NCI-H446 (cell line): ENCODE measurements around the gene GCG.

ENCODE experiments used
- DNase-seq, 2 experiments: peaks; one replicate each; lab custom pipeline; 2025; lab: John Stamatoyannopoulos, UW

Gene GCG

DNA sequence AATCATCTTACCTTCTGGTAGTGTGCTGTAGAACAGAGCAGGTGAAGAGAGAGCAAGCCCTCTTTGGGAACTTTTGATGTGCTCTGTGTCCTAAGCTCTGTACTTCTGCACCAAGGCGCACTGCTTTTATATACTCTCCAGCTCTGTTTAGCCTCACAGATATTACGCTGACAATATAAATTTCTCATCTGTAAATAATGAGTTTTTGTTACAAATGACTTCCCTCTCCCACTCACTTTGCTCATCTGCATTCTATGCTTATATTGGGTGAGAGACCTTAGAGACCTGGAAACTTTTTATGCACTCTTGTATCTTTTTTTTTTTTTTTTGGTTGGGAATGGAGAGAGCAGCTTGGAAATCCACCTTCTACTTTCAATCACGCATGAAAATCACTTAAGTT lies at the start of gene GCG:
Gene GCG (minus strand): TSS at position 101 of the 400 bp plus-strand sequence. CDS start 3,069 bp downstream, outside the sequence.
- DNase-seq, result no peak

DNA sequence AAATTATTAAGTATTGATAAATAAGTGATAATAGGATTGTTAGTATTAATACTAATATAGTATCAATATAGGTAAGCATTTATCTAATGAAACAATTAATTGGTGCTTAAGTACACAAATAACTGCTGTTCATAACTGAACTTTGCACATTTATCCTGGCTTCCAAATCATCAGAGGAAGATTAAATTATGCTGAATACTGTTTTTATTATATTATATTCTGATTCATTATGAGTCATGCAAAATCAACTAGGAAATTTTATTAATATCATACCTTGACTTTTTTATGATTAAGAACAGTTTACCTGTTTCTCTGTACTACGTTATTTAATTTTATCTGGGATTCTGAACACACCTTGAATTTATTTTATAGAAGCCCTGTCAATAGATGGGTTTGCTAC lies 48.6 kb upstream of the GCG start:
- DNase-seq, result no peak

DNA sequence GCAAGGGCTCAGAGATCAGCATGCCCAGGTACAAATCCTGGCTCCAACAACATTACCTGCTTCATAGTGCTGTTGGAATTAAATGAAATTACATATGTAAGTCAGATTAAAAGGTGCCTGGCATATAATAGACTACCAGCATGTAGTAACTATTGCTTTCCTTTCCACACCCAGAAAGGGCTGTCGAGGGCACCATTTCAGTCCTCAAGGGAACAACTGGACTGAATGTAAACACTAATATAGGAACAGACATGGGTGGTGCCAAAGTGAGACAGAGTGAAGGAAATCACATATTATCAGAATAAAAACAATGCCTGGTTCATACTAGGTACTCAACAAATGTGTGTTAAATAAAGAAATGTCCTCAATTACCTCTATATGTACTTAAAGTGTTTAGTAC lies 47.9 kb upstream of the GCG start:
- no peak for DNase-seq

DNA sequence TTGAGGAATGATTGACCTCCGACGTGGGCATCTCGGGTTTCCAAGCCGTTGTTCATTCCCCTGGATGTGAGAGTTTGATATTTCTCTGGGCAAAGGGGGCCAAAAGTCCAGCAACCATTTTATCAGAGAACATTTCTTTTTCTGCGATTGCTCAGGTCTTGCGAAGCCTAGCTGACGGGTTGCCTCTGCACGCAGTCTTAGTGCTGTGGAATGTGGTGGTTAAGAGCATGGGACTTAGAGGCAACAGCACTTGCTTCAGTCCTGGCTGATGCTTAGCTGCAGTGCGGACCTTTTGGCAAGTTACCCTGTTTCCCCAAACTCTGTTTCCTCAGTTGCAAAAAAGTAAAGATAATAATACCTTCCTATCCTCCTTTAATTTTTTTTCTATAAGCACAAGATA lies 46.2 kb upstream of the GCG start:
- no peak for DNase-seq

DNA sequence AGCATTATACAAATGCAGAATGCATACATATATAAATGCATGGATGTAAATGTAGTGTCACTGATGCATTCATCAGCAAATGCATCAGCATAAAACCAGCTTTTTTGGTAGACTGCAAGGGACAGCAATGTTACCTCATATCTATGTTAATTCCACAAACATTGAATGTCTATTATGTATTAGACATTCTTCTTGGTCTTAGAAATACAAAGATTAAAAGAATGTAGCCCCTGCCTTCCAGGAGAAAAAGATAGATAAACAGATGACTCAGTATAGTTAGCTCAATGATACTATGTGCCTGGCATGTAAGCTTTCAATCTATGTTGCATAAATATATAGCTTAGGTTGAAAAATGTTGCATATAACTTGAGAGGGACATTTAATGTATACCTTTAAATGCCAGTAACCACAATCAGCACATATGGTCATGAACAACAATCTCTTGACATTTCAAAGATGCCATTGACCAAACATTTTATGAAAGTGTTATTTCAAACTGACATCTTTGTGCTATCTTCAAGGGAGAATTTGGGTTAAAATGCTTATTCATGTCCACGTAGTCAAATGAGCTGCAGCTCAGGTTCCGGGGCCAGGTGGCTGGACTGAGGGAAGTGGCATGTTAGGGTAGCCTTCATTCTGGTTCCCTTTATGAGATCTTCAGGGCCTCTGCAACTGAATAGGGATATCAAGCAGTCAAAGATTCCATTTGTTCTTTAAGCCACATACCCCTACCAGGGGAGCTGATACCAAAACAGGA lies 45.2 kb upstream of the GCG start:
- no peak for DNase-seq

DNA sequence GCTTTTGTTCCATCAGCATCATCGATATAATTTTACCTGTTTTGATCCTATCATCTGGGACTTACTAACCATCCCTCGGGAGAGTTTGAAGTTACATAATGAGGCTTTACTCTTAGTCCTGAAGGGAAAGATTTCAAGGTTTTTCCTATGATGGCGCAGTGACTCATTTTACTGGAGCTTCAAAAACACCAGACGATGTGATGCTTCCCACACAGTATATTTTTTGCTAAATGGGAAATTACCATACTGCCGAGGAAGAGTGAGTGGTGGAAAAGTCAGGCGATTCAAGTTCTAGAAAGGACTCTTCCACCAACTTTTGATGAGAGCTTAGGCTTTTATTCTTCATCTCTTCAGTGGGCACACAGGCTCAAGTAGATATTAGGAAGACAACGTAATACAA lies 44.6 kb upstream of the GCG start:
- no peak for DNase-seq

DNA sequence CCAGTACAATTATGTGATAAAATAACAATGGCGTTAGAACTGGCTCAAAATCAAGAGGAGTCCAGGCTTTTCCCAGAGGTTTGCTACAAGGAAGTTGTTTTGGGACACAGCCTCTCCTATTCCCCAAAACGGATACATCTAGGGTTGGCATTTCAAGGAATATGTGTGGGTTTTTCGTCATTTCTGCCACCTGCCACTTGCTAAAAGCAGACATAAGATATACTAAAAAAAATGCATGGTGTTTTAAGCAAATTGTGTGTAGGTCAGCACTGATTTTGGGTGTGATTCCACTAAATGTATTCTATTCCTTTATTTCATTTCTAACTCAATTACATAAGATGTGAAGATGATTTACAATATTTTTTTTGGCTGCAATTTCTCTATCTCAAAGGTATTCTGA lies 36.4 kb upstream of the GCG start:
- peak in 1 of 2 experiments; percentile 11 for DNase-seq

DNA sequence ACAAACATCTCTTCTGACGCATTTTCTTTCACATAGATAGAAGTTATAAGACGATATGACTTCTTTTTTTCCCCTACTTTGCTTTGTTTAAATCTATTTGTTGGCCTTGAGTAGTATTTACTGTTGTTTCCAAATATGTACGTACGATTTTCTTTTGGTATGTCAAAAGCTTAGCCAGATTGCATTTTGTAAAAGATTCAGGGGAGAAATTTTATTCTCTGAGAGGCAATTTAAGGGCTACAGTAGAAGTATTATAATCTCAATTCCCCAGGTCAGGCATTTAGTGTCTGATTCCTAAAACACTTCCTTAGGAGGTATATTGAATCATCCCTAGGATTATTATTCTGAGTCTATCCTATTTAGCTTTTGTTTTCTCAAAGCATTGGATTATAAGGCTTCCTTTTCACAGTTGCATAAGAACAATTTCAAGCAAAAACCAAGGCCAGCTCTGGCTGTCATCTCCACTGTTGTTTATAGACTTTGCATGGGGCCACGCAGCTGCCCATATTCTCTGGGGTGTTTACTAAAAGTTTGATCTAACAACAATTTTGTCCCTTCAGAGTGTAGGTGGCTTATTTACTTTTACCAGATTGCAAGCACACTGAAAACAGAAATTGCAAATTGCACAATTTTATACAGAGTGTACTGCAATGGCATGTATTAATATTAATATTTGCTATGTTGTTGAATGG lies 33.6 kb upstream of the GCG start:
- DNase-seq, result no peak

DNA sequence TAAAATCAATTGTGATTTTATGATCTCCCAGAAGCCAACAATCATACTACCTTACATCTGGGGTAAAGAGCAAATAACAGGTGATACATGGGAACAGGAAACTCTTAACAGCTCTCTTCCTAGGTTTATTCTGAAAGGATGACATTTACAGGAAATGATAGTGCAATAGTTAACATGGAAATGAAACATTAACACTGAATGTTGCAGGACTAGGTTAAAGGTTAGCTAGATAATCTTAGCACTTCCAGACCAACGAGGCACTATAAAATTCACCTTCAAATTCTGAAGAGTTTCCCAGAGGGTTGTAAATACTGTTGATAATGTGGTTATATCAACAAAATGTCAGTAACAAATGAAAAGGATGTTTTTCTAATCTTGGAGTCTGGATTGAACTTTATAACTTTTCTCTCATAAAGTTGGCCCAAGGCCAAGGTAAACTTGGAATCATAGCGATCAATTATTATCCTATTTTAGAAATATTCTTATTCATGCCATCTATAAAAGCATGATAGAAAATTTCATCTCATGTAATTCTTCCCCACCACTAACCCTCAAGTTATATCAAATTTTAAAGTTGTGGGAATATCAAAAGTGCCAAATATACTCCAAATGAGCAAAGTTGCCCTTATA lies 32.9 kb upstream of the GCG start:
- DNase-seq, result no peak

DNA sequence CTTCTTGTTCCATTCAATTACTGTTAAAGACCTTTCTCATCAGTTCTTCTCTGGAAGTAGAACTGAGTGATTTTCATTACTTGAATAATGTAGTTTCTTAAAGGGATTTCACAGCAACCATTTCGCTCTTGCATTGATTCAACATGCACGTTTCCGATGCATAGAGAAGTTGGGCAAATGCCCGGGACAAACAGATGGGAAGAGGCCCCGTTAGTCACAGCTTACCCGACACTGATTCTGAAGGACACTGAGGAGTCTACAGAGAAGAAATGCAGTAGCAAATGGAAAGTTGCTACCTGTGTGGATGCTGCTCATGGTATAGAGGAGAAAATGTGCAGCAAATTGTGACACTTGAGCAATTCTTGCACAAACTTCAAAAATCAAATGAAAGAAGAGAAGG lies 32.3 kb upstream of the GCG start:
- peak; percentile 69 to 79 for DNase-seq

DNA sequence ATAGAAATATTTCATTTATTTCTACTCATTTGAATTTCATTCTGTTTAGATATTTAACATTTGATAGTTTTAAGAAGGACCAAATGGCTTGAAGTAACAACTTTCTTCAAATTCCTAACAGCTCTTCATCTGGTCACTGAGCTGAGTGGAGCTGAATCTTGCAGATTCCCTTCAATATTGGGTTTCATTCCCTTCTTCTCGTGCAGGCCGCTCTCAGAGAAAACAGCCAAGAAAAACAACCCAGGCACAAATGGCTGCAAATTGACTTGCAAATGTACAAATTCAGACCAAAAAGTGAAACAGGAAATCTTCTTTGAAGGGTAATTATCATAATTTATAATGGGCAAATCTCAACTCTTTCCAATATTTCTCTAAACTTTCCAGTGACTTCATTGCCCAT lies 30.3 kb upstream of the GCG start:
- no peak for DNase-seq

DNA sequence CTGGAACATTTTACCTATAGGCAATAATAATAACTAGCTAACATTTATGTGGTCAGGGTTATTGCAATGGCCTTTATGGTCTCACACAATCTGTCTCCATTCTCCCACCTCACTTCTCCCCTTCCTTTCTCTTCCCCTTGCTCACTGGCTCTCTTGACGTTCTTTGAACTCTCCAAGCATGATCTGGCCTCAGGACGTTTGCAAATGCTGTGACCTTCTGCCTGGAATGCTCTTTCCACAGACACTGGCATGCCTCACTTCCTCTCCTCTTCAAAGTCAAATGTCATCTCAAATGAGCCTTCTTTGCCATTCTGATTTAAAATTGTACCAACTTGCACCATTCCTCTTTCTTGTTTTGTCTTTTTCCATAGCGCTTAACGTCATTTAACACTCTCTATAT lies 25.3 kb upstream of the GCG start:
- DNase-seq, result no peak

DNA sequence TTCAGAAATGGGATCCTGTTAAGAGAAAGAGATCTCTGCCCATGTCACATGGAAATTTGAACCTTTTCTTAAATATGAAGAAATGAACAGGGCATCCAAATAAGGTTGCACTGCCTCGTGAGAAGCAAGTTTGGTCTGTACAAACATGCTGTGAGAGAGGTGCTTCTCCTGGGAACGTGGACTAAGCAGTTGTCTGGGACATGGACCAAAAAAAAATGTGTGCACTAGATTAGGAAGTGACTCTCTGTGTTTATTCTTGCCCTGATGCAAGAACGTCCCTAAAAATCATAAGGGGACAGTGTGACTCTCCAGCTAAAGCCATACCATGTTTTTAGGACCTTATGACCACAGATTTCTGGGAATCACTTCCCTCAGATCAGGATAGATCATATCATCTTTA lies 23.7 kb upstream of the GCG start:
- no peak for DNase-seq

DNA sequence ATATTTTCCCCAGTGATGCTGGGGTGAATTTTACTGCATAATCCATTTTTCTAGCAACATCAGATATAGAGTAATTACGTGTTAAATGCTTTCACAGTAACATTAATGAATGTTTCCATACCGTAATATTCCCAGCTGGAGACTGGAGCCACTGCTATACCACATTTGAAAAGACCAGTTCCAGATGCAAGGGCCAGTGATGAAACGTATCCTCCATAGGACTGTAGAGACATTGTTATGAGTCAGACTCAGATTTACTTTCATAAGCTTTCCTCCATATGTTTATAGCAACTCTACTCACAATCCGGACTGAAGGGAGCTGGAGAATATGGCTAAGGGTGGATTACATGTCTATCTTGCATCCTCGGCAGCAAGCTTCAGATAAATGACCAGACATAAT lies 22.7 kb upstream of the GCG start:
- DNase-seq, result no peak

DNA sequence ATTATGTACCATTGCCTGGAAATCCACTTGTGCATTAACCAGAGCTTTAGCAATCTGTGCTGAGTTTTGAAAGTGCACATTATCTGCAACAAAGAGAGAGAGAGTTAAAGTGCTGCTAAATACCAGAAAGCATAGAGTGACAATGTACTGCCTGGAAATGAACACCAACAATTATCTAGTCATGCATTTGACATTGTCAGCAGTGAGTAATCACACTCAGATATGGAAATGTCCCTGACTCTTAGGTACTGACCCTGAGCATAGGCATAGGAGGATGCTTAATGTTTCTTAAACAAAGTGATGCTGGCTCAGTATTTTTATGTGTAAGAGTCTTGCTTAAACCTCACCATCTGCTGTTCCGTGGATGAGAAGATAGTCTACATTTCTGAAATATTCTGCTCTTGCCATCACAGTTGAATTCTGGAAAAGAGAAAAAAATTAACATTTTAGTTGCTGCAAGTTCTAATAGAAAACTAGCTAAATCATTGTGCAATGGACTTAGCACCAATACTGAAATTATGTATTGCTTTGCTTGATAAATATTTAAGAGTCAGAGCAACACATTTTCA lies 20.8 kb upstream of the GCG start:
- DNase-seq, result no peak

DNA sequence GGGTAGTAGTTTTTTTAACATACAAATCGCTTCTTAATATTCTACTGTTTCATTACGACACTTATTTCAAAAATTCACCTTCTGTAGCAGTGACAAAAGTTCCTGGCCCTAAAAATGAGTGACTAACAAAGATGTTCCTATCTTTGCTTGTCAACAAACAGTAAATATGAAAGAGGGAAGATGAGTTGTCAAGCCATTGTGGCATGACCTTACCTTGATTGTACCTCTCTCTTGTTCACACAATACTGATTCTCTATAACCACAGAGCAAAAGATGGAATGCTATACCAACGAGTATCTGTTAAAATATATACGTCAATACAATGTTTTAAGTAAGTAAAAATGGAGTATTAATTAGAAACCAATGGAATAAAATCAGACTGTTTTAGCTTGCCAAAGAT lies 14.7 kb upstream of the GCG start:
- no peak for DNase-seq

DNA sequence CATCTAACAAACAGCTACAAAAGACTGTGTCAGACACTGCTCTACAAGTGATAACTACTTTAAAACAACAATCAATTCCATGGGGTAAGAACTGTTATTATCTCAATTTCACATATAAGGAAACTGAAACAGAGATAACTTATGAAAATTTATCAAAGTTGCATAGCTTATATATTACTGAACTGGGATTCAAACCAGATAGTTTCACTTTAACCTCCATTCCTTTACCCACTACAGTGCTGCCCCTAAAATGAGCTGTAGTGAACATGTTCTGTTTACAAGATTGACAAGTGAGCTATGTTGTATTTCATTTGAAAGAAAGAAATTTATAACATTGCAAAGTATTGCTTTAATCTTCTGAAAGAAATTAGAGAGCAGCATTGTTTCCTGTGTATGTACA lies 14.1 kb upstream of the GCG start:
- DNase-seq, result no peak

DNA sequence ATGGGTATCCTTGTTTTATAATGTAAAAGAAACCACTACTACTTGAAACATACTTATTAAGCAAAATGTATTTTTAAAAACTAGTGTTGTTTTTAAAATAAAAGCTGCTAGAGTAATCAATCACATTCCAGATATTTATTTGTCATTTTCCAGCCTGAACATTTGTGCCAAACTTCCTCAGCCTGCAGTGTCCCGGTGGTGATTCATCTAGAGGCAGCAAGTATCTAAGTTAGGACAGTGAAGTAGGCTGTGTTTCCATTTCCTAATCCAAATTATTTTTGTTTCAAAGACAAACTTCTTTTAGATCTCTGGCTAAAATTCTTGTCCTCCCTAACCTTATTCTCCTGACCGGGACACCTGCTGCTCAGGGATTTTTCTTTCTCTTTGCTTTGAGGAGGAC lies 12.8 kb upstream of the GCG start:
- DNase-seq, result no peak

DNA sequence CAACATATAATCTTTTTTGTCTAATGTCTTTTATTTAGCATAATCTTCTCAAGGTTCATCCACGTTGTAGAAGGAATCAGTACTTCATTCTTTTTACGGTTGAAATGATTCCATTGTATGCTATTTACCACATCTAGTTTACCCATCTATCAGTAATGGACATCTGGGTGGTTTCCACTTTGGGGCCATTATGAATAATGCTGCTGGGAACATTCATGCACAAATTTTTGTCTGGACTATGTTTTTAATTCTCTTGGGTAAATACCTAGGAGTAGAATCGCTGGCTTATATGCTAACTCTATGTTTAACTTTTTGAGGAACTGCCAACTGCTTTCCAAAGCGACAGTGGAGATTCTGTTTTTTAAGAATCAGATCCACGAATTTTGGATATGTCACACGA lies 7.4 kb upstream of the GCG start:
- no peak for DNase-seq

DNA sequence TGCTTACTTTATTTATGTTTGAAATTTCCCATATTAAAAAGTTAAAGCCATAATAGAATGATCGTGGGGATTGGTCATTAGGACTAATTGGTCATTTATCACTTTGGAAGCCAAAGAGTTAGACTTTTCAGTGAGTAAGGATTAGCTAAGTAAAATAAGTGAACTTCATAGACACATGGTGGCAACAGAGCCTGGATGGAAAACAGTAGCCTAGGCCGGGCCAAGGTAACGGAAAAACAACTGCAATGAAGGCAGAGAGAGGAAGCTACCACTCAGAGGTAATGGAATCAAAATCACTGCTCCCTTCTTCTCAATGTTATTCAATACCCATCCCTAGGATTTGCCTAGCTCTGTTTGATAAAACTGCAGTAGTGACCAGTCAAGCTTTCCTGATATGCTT lies 4.1 kb upstream of the GCG start:
- DNase-seq, result no peak

DNA sequence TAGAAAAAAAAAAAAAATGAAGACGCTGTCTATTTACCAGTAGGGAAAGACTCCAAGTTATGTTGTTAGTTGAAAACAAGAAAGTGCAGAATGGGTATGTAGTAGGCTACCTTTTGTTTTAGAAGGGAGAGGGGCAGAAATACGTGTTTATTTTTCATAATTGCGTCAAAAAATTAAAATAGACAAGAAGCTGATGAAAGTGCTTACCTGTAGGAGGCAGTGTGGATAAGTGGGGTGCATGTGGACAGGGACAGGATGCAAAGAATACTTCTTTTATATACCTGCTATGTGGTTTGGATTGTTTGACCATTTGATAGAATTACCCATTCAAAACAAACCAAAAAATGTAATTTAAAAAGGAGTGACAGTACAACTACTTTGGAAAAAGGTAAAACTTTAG lies 3.0 kb upstream of the GCG start:
- DNase-seq, result no peak

DNA sequence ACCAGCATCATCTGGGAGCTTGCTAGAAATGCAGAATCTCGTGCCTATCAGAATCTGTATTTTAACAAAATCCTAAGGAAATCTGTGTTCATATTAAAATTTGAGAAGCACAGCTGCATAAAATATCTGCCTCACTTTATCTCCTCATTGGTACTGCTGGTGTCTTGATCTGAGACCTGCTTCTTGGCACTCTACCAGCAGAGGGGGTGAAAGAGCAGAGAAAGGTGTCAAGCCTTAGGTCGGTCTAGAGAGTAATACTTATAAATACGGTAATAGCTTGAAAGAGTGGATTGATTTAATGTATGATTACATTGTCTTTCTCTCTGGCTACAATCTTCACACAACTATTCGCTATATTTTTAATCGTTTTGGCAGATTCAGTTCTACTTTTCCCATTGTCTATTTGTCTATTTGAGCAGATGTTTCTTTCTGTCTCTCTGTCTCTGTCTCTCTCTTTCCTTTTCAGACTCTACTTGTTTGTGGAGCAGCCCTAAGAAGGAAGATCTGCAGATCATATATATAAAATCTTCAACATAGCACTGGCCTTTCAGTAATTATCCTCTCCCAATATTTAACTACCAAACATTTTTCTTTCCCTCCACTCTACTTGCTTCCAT lies 1.7 kb upstream of the GCG start:
- peak in 1 of 2 experiments; percentile 69 for DNase-seq

DNA sequence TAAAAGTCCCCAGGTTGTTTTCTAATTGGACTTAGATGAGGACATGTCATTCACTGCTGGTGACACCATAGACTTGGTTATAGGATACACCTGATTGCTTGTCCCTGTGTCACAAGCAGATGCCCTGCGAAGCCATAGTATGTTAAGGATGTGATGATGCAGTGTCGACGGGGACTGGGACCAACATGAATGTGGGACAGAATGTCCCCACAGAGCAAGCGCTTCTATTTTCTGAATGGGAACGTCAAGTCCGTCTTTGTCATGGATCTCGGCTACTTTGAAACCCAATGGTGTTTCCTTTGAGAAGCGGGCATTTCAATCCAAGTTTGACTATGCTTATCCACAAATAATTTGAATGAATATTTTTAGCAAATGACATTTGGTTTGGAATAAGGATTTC lies 2.1 kb downstream of the GCG start:
- no peak for DNase-seq
